Measurements from ENCODE around the gene STAB2. TPM values are rescaled to one million over a fixed set of nuclear protein-coding genes. Genes with fewer than 3 reads are reported as not detected.

STAB2 gene
- total and polyA plus RNA-seq, 2 of the 8 experiments (the other 6 are each of a cell fraction or from before 2014, with no cell fraction given) = not detected

GRCh38 chr12:103547376-103547775 lies 39.7 kb upstream of the STAB2 start:
- Histone ChIP-seq H4K5ac (ENCODE audit: insufficient read length, low read depth, low read length) (no peak overlapping the region), H3K36me3 (ENCODE audit: control insufficient read depth in 2 of 4, insufficient read depth in 4 of 4, low read length in 3 of 4) (no peaks in the 10 kb centered on the region), H3K4me2 (ENCODE audit: insufficient read depth in 1 of 2, low read depth in 2 of 2, low read length in 2 of 2) (no peak overlapping the region), H3K23me2 (ENCODE audit: low read depth, low read length) (no peaks in the 10 kb centered on the region), H3K27me3 (replicated peaks in 1 of 4; ENCODE audit: control insufficient read depth in 3 of 4, extremely low read depth in 1 of 4, insufficient read depth in 3 of 4, low read length in 3 of 4) (peaks cover 0 to 1% (median 0%) of the 10 kb centered on the region in 4 experiments; a peak in 1 of 7 replicates), H3K4me3 (ENCODE audit: extremely low read depth in 1 of 4, insufficient read depth in 2 of 4, low read depth in 3 of 4, low read length in 4 of 4) (no peak overlapping the region), H2AK5ac (ENCODE audit: low read depth, low read length) (no peak overlapping the region), H2BK120ac (replicated peaks; ENCODE audit: low read depth, low read length) (no peak overlapping the region), H3K18ac (ENCODE audit: extremely low read depth, low read length) (no peak overlapping the region), H2BK15ac (ENCODE audit: low read length) (no peak overlapping the region), H3K27ac (ENCODE audit: low read depth, low read length) (no peak overlapping the region), H3K56ac (replicated peaks; ENCODE audit: insufficient read length, low read depth, low read length) (no peak overlapping the region), H2BK12ac (ENCODE audit: low read depth, low read length) (no peak overlapping the region), H3K14ac (ENCODE audit: insufficient read length) (no peak overlapping the region), H3K9me3 (ENCODE audit: insufficient read depth in 2 of 2, low read depth in 1 of 2, low read length in 1 of 2) (no peaks in the 10 kb centered on the region), H3K23ac (ENCODE audit: insufficient read length) (no peak overlapping the region), H2BK5ac (ENCODE audit: low read depth, low read length) (no peak overlapping the region), H3K9ac (replicated peaks in 1 of 4; ENCODE audit: extremely low read depth in 1 of 4, low read depth in 3 of 4, low read length in 3 of 4) (no peak overlapping the region), H3K79me1 (ENCODE audit: low read depth, low read length) (no peaks in the 10 kb centered on the region), H3K4ac (replicated peaks; ENCODE audit: insufficient read length, low read depth, low read length) (no peak overlapping the region), H4K91ac (replicated peaks; ENCODE audit: insufficient read length, low read length) (no peak overlapping the region), H3K4me1 (replicated peaks in 1 of 4; ENCODE audit: control insufficient read depth in 3 of 4, insufficient read depth in 4 of 4, low read length in 3 of 4) (no peaks in the 10 kb centered on the region), H2AFZ (ENCODE audit: low read length) (no peak overlapping the region; the same call in 1 of the 2 replicates), H4K20me1 (replicated peaks in 1 of 2; ENCODE audit: control insufficient read depth in 1 of 2, insufficient read depth in 2 of 2, low read length in 2 of 2) (no peaks in the 10 kb centered on the region), H2BK20ac (ENCODE audit: low read length) (no peak overlapping the region), H4K8ac (ENCODE audit: extremely low read depth, insufficient read depth, low read length) (no peak overlapping the region), H3K79me2 (ENCODE audit: control insufficient read depth in 1 of 2, insufficient read depth in 2 of 2, low read length in 2 of 2) (no peaks in the 10 kb centered on the region)
- DNase-seq (ENCODE audit: low read depth in 1 of 2, low spot score in 2 of 2) (no peak), FAIRE-seq (no peak)
- CTCF ChIA-PET (ENCODE audit: partially characterized antibody) = interaction anchor here (0.7 to 7.0 kb wide), 39 partner anchors 9 to 728 kb away, joined by 3 to 85 read pairs (median 5); partner anchors contain the start of gene STAB2
- WGBS, 2 experiments (ENCODE audit: extremely low coverage in 1 of 2, insufficient coverage in 1 of 2, insufficient read length in 1 of 2, insufficient replicate concordance in 2 of 2, low coverage in 1 of 2, low lambda C conversion rate in 2 of 2, missing lambda C conversion rate in 1 of 2) = 60% methylated on average over 3 of the region's 3 CpGs; no CpG with 5 or more reads in 1 of the 2 experiments
- TF ChIP-seq BACH1 (IDR thresholded peaks at IDR 0.05; ENCODE audit: low read length) (no peak), CTBP2 (IDR thresholded peaks at IDR 0.05; ENCODE audit: borderline replicate concordance, insufficient read depth, insufficient read length, low read length) (no peak), RNF2 (IDR thresholded peaks at IDR 0.05; ENCODE audit: borderline replicate concordance, low read depth, low read length, missing control alignments, poor library complexity, severe bottlenecking) (no peak), TAF1 (IDR thresholded peaks at IDR 0.05; ENCODE audit: low read depth, low read length) (no peak)
- POLR2A ChIA-PET (ENCODE audit: partially characterized antibody) = no interaction called here
